Vagina (tissue), 2 donors: ENCODE data around the gene MLYCD. TPM values are rescaled to one million over a fixed set of nuclear protein-coding genes. Genes with fewer than 3 reads are reported as not detected.

ENCODE experiments used
- DNase-seq, 2 donors: peaks; one replicate each; pipeline ENCODE4 v3.0.0-alpha.2; 2017; ENCODE audit errors: extremely low spot score in 2 of 2
- H3K27ac ChIP-seq: fragments of 200-600 bp; sonication (generic); one replicate; pipeline ENCODE4 v1.5.1; 2019
- H3K27me3 ChIP-seq: fragments of 200-600 bp; sonication (generic); one replicate; pipeline ENCODE4 v1.5.1; 2019
- H3K36me3 ChIP-seq, 2 donors: fragments of 200-600 bp; sonication (generic); one replicate each; pipeline ENCODE4 v1.5.1; 2017 to 2019
- H3K4me1 ChIP-seq: fragments of 200-600 bp; sonication (generic); one replicate; pipeline ENCODE4 v1.5.1; 2019
- H3K4me3 ChIP-seq, 2 donors: fragments of 200-600 bp; sonication (generic); 1 replicate in 1 of 2; 2 replicates in 1 of 2; pipeline ENCODE4 v1.5.1; 2016 to 2019
- H3K9me3 ChIP-seq: fragments of 200-600 bp; sonication (generic); one replicate; pipeline ENCODE4 v1.5.1; 2019
- CTCF ChIP-seq, 3 experiments: fragments of 450-650 bp in 2 of 3; fragments of 200-600 bp in 1 of 3; sonication (generic) in 1 of 3; IDR thresholded peaks; one replicate each; pipeline ENCODE4 v1.5.1; 2017 to 2019; ENCODE audit warnings: antibody characterized with exemption in 3 of 3, mild to moderate bottlenecking in 2 of 3, moderate library complexity in 2 of 3
- POLR2A ChIP-seq, 2 donors: fragments of 450-650 bp; IDR thresholded peaks; one replicate each; pipeline ENCODE4 v1.6.1; 2017; ENCODE audit warnings: antibody characterized with exemption in 2 of 2, mild to moderate bottlenecking in 2 of 2, moderate library complexity in 2 of 2
- POLR2AphosphoS5 ChIP-seq, 2 donors: sonication (generic); formaldehyde crosslinking; IDR thresholded peaks; one replicate each; pipeline ENCODE4 v1.9.0; 2017; ENCODE audit warnings: antibody characterized with exemption in 2 of 2, mild to moderate bottlenecking in 2 of 2, low read depth in 1 of 2; ENCODE audit not compliant: insufficient read depth in 1 of 2
- intact Hi-C: fragments of 100-400 bp; cut with DNase I; formaldehyde crosslinking; loops from one replicate; pipeline ENCODE4 v1.15.1; 2023
- total RNA-seq: library from RNA; depleted of rRNA; stranded (reverse); fragments of >200 nt; gene quantifications from one replicate; pipeline ENCODE4 v1.2.3, GENCODE V29; 2016

The MLYCD gene
- total RNA-seq, 1 donor from 2014 or later, result 8.8 TPM

GRCh38 chr16:83926726-83927397, 27.9 kb downstream of the MLYCD start:
- Histone ChIP-seq H3K4me1 (peaks cover 11% of the 10 kb centered on the region), H3K9me3 (no peaks in the 10 kb centered on the region), H3K27me3 (no peaks in the 10 kb centered on the region), H3K27ac (no peak overlapping the region), H3K36me3 (no peaks in the 10 kb centered on the region), H3K4me3 (no peak overlapping the region)
- peak in 1 of 2 donors; percentile 63 for TF ChIP-seq POLR2AphosphoS5 (IDR thresholded peaks at IDR 0.05; ENCODE audit: insufficient read depth in 1 of 2, low read depth in 1 of 2)
- peak; percentile 43 to 91 (median 74) for TF ChIP-seq CTCF (IDR thresholded peaks at IDR 0.05)
- no peak for TF ChIP-seq POLR2A (IDR thresholded peaks at IDR 0.05)
- intact Hi-C loops, result no loop called here
- DNase-seq, result no peak

GRCh38 chr16:83928341-83929055, 29.6 kb downstream of the MLYCD start:
- DNase-seq, result no peak
- no peaks in the 10 kb centered on the region for H3K27me3 ChIP-seq
- H3K36me3 ChIP-seq, result no peaks in the 10 kb centered on the region
- intact Hi-C loops, result no loop called here
- no peak overlapping the region for H3K4me3 ChIP-seq
- H3K9me3 ChIP-seq, result no peaks in the 10 kb centered on the region
- H3K27ac ChIP-seq, result no peak overlapping the region
- TF ChIP-seq POLR2AphosphoS5 (IDR thresholded peaks at IDR 0.05; ENCODE audit: insufficient read depth in 1 of 2, low read depth in 1 of 2) (no peak), CTCF (IDR thresholded peaks at IDR 0.05) (no peak), POLR2A (IDR thresholded peaks at IDR 0.05) (no peak)
- peaks cover 11% of the 10 kb centered on the region for H3K4me1 ChIP-seq

GRCh38 chr16:83929811-83930555, 31.1 kb downstream of the MLYCD start:
- H3K4me1 ChIP-seq, result peaks cover 11% of the 10 kb centered on the region
- intact Hi-C loops, result no loop called here
- H3K27me3 ChIP-seq, result no peaks in the 10 kb centered on the region
- no peak overlapping the region for H3K27ac ChIP-seq
- H3K4me3 ChIP-seq, result no peak overlapping the region
- no peaks in the 10 kb centered on the region for H3K36me3 ChIP-seq
- no peak for DNase-seq
- no peaks in the 10 kb centered on the region for H3K9me3 ChIP-seq
- TF ChIP-seq POLR2A (IDR thresholded peaks at IDR 0.05), result no peak
- no peak for TF ChIP-seq CTCF (IDR thresholded peaks at IDR 0.05)
- TF ChIP-seq POLR2AphosphoS5 (IDR thresholded peaks at IDR 0.05; ENCODE audit: insufficient read depth in 1 of 2, low read depth in 1 of 2), result no peak

GRCh38 chr16:83930730-83931500, 32.0 kb downstream of the MLYCD start:
- Histone ChIP-seq H3K9me3 (no peaks in the 10 kb centered on the region), H3K27me3 (no peaks in the 10 kb centered on the region), H3K36me3 (no peaks in the 10 kb centered on the region), H3K4me3 (no peak overlapping the region), H3K4me1 (peaks cover 11% of the 10 kb centered on the region), H3K27ac (no peak overlapping the region)
- intact Hi-C loops, result no loop called here
- DNase-seq, result no peak
- TF ChIP-seq POLR2A (IDR thresholded peaks at IDR 0.05) (no peak), CTCF (IDR thresholded peaks at IDR 0.05) (no peak), POLR2AphosphoS5 (IDR thresholded peaks at IDR 0.05; ENCODE audit: insufficient read depth in 1 of 2, low read depth in 1 of 2) (no peak)
